SK-N-SH treated with all-trans-retinoic acid at 6 μM for 48 hours (cell line): ENCODE measurements around the gene SAG.

ENCODE experiments used
- TF ChIP-seq, protein P1 (sequence below): fragments of 250-450 bp; sonication (Bioruptor Pico); IDR thresholded peaks from 2 replicates; pipeline ENCODE4 v1.5.1; 2021; ENCODE audit warnings: mild to moderate bottlenecking, moderate library complexity
- TF ChIP-seq, protein P2 (sequence below): fragments of 250-450 bp; sonication (Bioruptor Pico); IDR thresholded peaks from 2 replicates; pipeline ENCODE4 v1.8.0; 2020; ENCODE audit warnings: mild to moderate bottlenecking, moderate library complexity, borderline replicate concordance

DNA sequence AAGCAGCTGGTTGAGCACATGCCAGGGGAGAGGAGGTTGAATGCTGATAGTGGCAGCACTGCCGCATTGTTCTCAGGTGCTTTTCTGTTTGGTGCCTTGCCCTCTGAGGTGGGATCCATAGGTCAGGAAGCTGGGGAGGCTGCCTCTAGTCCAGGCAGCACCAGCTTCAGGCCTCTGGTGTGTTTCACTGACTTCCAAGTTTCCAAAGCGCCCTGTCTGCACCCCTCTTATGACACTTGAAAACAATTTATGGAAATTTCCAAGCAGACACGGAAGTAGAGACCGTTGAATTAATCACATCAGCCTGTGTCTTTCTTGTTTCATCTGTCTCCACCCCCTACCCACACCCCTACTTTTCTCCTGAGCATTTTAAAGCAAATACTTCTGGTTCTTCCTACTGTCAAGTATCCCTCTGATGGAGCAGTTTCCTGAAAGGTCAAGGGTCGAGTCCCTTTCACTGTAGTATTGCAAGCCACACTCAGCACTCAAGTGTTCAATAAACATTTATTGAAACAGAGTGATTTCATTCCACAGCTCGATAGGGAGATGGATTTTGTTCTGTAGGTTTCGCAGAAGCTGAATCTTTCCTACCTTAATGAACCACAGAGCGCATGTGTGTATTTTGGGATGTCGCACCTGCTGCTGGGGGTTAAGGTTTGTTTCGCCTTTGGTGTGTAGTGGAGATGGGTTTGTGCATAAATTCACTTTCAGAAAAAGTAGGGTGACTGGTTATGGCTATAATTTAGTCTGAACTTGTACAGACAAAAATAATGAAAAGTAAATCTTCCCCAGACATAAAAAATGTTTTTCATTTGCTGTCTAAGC, 68.1 kb downstream of the SAG start:
- TF ChIP-seq, protein P1, sequence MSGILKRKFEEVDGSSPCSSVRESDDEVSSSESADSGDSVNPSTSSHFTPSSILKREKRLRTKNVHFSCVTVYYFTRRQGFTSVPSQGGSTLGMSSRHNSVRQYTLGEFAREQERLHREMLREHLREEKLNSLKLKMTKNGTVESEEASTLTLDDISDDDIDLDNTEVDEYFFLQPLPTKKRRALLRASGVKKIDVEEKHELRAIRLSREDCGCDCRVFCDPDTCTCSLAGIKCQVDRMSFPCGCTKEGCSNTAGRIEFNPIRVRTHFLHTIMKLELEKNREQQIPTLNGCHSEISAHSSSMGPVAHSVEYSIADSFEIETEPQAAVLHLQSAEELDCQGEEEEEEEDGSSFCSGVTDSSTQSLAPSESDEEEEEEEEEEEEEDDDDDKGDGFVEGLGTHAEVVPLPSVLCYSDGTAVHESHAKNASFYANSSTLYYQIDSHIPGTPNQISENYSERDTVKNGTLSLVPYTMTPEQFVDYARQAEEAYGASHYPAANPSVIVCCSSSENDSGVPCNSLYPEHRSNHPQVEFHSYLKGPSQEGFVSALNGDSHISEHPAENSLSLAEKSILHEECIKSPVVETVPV (CRISPR knock-in tag): no peak
- TF ChIP-seq, protein P2, sequence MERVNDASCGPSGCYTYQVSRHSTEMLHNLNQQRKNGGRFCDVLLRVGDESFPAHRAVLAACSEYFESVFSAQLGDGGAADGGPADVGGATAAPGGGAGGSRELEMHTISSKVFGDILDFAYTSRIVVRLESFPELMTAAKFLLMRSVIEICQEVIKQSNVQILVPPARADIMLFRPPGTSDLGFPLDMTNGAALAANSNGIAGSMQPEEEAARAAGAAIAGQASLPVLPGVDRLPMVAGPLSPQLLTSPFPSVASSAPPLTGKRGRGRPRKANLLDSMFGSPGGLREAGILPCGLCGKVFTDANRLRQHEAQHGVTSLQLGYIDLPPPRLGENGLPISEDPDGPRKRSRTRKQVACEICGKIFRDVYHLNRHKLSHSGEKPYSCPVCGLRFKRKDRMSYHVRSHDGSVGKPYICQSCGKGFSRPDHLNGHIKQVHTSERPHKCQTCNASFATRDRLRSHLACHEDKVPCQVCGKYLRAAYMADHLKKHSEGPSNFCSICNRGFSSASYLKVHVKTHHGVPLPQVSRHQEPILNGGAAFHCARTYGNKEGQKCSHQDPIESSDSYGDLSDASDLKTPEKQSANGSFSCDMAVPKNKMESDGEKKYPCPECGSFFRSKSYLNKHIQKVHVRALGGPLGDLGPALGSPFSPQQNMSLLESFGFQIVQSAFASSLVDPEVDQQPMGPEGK: no peak
